Activated T-cell treated with anti-CD3 and anti-CD28 coated beads for 4 hours (primary cell): ENCODE measurements around the gene HS2ST1.

Experiments
- DNase-seq: peaks from one replicate; pipeline ENCODE4 v3.0.0-alpha.2; 2020

The HS2ST1 gene

GRCh38 chr1:87074001-87074795, 159.8 kb downstream of the HS2ST1 start:
- DNase-seq = no peak

- no peak for DNase-seq
These were observed 163.7 kb downstream of the HS2ST1 start for GRCh38 chr1:87077959-87078639.

- no peak for DNase-seq
These were observed 169.9 kb downstream of the HS2ST1 start for GRCh38 chr1:87084244-87084836.

GRCh38 chr1:87086120-87086519, 171.7 kb downstream of the HS2ST1 start:
- no peak for DNase-seq

GRCh38 chr1:87089070-87089736, 174.8 kb downstream of the HS2ST1 start:
- DNase-seq = no peak

- no peak for DNase-seq
These were observed 175.4 kb downstream of the HS2ST1 start for GRCh38 chr1:87089823-87090222.

- DNase-seq = no peak
These were observed 177.0 kb downstream of the HS2ST1 start for GRCh38 chr1:87091425-87091824.

GRCh38 chr1:87092846-87093245, 178.4 kb downstream of the HS2ST1 start:
- no peak for DNase-seq

- no peak for DNase-seq
These were observed 178.9 kb downstream of the HS2ST1 start for GRCh38 chr1:87093286-87093685.

- no peak for DNase-seq
These were observed 179.8 kb downstream of the HS2ST1 start for GRCh38 chr1:87094238-87094637.

- DNase-seq = no peak
These were observed 185.8 kb downstream of the HS2ST1 start for GRCh38 chr1:87100271-87100670.

GRCh38 chr1:87103074-87103473, 188.6 kb downstream of the HS2ST1 start:
- DNase-seq = no peak

- DNase-seq = no peak
These were observed 189.7 kb downstream of the HS2ST1 start for GRCh38 chr1:87104140-87104539.

GRCh38 chr1:87104945-87105344, 190.5 kb downstream of the HS2ST1 start:
- no peak for DNase-seq

- no peak for DNase-seq
These were observed 191.7 kb downstream of the HS2ST1 start for GRCh38 chr1:87106144-87106543.

GRCh38 chr1:87106867-87107266, 192.4 kb downstream of the HS2ST1 start:
- DNase-seq = no peak

- no peak for DNase-seq
These were observed 193.8 kb downstream of the HS2ST1 start for GRCh38 chr1:87108228-87108627.

- DNase-seq = no peak
These were observed 194.5 kb downstream of the HS2ST1 start for GRCh38 chr1:87108814-87109411.

GRCh38 chr1:87111659-87112371, 197.4 kb downstream of the HS2ST1 start:
- no peak for DNase-seq

- no peak for DNase-seq
These were observed 198.9 kb downstream of the HS2ST1 start for GRCh38 chr1:87113313-87113712.

GRCh38 chr1:87115317-87115890, 201.0 kb downstream of the HS2ST1 start:
- DNase-seq = no peak

GRCh38 chr1:87115891-87116290, 201.5 kb downstream of the HS2ST1 start:
- no peak for DNase-seq
